ENCODE results near the gene MFSD1. TPM values are rescaled to one million over a fixed set of nuclear protein-coding genes. Genes with fewer than 3 reads are reported as not detected.

MFSD1 gene
- total RNA-seq, 1 experiment from 2014 or later: 82.7 TPM

DNA sequence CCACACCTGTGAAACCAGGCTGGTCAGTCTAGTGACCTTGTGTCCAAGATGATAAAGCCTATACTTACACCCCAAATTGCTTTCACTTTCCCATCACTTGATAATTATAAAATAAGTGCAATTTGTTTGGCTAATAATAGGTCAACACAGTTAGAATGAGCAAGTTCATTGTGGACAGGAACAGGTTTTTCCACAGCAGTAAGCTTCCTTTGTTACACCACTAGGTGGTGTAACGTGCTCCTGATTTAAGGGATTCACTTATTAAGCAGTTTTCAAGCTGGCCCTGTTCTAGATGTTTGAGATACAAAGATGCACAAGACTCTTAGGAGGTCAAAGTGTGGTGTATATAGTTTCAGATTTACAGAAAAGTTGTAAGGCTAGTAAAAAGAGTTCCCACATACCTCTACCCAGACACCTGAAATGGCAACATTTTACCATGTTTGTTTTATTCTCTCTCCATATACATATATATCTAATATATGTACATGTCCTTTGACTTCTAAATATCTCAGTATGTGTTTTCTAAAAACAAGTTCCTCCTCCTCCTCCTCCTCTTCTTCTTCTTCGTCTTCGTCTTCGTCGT, 6.8 kb upstream of the MFSD1 start:
- DNase-seq (ENCODE audit: low read depth): peak; percentile 26
- in situ Hi-C loops (cut with HindIII; ENCODE audit: low pct_unique_long_range_greater_than_20kb, low sequenced_read_pairs): no loop called here

DNA sequence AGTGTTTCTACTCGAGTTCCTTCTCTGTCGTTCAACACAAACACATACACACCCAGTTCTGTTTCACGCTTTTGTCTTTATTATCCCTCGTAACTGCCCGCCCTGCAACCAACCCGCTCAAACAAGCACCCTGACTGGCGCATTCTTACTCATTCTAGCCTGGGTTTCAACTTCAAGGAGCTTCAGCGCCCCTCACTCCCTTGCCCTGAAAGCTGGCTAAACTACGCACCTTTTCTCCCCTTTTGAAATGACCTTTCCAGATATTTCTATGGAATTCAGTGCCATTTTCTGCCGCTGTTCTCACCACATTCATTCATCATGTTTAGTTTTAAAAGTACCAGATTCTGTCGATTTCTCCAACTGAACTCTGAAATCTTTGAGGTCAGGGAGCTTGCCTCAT, 653 bp upstream of the MFSD1 start:
- in situ Hi-C loops (cut with HindIII; ENCODE audit: low pct_unique_long_range_greater_than_20kb, low sequenced_read_pairs): no loop called here
- peak; percentile 14 for DNase-seq (ENCODE audit: low read depth)

DNA sequence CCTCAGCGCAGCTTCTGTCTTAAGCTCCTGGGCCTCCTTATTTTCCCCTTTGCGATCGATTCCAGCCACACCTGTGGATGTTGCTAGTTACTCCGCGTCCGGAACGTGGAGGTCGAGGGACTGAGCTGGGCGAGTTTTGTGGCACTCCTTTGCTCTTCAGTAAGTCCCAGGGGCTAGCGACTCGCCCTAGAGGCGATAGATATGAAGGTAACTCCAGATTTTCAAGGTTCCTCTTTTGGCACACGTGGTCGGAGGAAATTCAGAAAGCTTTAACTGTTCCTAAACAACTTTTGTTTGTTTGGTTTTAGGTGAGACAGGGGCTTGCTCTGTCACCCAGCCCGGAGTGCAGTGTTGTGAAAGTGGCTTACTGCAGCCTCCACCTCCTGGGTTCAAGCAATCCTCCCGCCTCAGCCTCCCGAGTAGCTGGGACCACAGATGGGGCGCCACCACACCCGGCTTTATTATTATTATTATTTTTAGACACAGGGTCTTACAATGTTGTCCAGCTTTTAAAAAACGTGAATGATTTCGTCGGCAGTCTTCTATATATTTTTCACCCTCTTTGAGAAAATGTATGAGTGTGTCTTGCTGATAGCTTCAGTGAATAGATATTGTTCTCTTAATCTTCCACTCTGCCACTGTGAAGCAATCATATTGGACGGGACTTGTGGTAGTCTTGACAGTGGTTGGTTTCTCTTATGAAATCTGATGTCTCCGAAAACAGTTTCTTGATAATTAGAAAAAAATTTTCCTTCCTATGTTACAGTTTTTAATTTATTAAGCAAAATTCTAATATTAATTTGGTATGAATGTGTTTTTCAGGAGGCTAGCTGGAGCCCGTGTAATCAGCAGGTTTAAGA, 785 bp downstream of the MFSD1 start:
- DNase-seq (ENCODE audit: low read depth): no peak
- in situ Hi-C loops (cut with HindIII; ENCODE audit: low pct_unique_long_range_greater_than_20kb, low sequenced_read_pairs): no loop called here

DNA sequence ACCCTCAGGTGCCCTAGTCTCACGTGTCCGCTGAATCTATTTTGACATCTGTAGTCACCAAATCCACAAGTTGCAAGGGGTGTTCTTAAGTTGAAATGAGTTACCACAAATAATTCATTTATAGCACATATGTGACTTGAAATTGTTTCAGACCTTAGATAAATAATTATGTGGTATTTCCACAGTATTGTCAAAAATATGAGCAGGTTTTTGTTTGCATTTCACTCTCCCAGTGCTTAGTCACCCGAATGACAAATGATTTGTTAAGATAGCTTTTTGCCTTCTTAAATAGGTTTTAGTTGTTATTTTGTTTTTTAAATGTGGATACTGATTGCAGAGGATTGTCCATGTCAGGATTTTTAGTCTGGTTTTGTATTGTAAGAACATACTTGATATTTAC, 2.6 kb downstream of the MFSD1 start:
- no peak for DNase-seq (ENCODE audit: low read depth)
- in situ Hi-C loops (cut with HindIII; ENCODE audit: low pct_unique_long_range_greater_than_20kb, low sequenced_read_pairs): no loop called here

DNA sequence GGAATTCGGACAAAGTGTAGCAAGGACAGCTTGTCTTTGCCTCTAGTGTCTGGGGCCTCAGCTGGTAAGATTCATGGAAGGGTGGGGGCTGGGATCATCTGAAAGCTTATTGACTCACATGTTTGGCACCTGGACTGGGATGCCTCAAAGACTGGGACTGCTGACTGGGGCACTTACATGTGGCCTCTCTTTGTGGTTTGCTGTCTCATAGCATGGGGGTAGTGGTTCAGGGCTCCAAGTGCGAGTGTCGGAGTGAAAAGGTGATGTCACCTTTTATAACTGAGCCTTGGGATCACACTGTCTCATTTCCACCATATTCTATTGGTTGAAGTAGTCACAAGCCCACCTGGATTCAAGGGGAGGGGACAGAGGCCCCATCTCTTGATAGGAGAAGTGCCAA, 6.8 kb downstream of the MFSD1 start:
- peak; percentile 41 for DNase-seq (ENCODE audit: low read depth)
- in situ Hi-C loops (cut with HindIII; ENCODE audit: low pct_unique_long_range_greater_than_20kb, low sequenced_read_pairs): no loop called here

DNA sequence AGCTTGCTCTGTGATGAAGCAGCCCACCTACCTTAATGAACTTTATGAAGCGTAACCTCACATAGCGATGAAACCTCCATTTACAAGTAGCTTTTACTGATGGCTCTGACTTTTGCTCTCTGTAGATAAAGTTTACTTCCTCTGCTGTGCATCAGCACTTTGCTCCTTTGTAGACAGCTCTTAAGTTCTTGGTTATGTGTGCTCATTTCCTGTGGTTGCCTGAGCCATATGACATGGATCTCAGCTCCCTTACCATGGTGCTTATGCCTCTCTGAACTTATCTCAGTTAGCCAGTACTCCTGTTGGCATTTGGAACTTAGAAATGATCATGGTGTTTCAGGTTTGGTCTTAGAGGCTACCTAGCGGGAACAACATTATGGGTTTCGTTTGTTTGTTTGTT, 7.8 kb downstream of the MFSD1 start:
- no peak for DNase-seq (ENCODE audit: low read depth)
- in situ Hi-C loops (cut with HindIII; ENCODE audit: low pct_unique_long_range_greater_than_20kb, low sequenced_read_pairs): no loop called here

DNA sequence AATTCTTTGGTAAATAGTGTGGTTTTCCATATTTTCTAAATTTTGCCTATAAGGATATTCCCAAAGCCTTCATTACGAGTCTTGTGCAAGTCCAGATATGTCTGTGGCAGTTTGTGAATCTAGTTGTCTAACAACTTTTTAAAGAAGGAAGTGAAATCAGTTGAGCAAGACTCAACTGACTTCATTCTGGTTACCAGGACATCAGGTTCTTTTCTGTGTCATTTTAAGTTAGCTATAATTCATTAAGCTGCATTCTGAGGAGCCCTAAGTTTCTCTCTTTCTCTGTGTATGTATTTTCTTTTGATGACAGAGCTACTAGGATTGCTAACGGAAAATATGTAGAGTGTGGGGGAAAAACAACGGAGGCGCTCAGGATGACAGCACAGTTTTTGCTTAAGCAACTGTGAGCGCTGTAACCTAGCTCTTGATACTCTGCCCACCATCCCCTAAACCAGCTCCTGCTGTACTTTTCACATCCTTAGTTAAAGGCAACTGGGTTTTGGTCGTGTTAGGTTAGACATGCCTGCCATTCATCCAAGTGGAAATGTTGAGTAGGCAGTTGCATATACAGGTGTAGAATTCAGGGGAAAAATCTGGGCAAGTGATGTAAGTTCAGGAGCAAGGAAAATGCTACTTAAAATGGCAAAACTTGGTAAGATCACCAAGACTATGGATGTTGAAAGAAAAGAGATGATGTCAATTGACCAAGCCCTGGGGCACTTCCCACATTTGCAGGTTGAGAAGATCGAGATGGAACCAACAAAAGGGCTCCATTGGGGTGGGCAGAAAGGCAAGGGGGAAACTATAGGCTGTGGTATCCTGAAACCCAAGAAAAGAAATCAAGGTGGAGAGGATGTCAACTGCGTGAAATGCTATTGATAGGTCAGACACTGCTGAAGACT, 9.2 kb downstream of the MFSD1 start:
- in situ Hi-C loops (cut with HindIII; ENCODE audit: low pct_unique_long_range_greater_than_20kb, low sequenced_read_pairs): no loop called here
- DNase-seq (ENCODE audit: low read depth): no peak

DNA sequence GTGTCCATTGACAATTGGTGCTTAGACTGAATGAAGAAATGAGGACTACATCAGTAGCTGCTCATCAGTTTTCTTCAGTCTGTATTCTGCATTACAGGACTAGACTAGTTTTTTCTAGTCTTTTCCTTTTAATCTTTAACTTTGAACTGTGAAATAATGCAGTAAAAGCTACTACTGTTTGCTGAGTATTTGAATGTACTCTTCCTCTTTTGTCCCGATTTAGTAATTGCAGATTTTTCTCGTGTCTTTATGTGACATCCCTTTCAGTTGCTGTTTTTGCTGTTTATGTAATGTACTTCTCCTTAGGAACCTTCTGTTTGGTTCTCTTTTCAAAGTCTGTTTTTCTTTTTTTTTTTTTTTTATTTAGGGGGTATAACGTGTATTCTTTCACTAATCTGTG, 17.4 kb downstream of the MFSD1 start:
- in situ Hi-C loops (cut with HindIII; ENCODE audit: low pct_unique_long_range_greater_than_20kb, low sequenced_read_pairs): no loop called here
- DNase-seq (ENCODE audit: low read depth): no peak

DNA sequence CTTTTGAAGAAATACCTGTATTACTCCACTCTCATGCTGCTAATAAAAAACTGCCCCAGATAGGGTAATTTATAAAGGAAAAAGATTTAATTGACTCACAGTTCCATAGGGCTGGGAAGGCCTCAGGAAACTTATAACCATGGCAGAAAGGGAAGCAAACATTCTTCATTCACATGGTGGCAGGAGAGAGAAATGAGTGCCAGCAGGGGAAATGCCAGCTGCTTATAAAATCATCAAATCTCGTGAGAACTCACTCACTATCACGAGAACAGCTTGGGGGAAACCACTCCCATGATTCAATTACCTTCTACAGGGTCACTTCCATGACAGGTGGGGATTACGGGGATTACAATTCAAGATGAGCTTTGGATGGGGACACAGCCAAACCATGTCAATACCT, 18.7 kb downstream of the MFSD1 start:
- DNase-seq (ENCODE audit: low read depth): no peak
- in situ Hi-C loops (cut with HindIII; ENCODE audit: low pct_unique_long_range_greater_than_20kb, low sequenced_read_pairs): no loop called here

DNA sequence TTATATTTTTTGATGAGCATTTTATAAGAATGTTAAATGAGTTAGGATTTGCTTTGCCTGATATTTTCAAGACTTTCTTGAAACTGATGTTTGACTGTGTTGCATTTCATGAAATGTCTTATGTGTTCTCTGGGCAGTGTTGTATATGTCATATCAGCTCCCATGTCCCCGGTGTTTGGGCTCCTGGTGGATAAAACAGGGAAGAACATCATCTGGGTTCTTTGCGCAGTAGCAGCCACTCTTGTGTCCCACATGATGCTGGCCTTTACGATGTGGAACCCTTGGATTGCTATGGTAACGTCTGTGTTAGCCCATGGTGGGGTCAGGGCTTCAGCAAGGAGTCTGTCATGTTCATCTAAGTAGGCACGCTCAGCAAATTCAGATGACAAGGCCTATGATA, 20.0 kb downstream of the MFSD1 start:
- no peak for DNase-seq (ENCODE audit: low read depth)
- in situ Hi-C loops (cut with HindIII; ENCODE audit: low pct_unique_long_range_greater_than_20kb, low sequenced_read_pairs): no loop called here

DNA sequence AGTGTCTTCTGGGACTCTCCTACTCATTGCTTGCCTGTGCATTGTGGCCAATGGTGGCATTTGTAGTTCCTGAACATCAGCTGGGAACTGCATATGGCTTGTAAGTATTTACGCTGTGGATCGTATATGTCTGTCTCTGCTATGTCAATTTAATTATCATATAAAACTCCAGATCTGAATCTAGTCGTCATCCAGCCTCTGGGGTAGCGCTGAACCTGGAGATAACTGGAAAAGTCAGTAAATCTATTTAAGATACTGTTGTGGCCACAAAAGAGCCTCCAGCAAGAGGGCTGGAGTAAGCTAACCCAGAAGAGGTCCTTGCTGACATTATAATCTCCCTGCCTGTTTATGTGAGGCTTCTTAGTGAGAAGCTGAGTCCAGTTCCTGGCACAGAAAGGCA, 21.6 kb downstream of the MFSD1 start:
- in situ Hi-C loops (cut with HindIII; ENCODE audit: low pct_unique_long_range_greater_than_20kb, low sequenced_read_pairs): no loop called here
- DNase-seq (ENCODE audit: low read depth): no peak

DNA sequence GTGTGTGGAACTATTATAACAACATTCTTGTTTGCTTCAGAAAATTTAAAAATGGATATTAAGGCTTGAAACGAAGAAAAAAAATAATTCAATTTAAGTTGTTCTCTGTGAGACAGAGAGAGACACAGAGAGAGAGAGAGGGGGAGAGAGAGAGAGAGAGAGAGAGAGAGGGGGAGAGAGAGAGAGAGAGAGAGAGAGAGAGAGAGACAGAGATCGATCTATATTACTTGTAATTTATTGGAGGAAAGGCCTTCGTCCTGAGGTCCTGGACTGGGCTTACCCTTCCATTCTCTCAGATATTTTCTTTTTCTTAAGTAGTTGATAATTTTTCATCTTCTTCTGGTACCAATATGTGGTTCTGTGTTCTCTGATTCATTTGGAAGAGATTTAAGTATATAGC, 25.9 kb downstream of the MFSD1 start:
- no peak for DNase-seq (ENCODE audit: low read depth)
- in situ Hi-C loops (cut with HindIII; ENCODE audit: low pct_unique_long_range_greater_than_20kb, low sequenced_read_pairs): no loop called here

DNA sequence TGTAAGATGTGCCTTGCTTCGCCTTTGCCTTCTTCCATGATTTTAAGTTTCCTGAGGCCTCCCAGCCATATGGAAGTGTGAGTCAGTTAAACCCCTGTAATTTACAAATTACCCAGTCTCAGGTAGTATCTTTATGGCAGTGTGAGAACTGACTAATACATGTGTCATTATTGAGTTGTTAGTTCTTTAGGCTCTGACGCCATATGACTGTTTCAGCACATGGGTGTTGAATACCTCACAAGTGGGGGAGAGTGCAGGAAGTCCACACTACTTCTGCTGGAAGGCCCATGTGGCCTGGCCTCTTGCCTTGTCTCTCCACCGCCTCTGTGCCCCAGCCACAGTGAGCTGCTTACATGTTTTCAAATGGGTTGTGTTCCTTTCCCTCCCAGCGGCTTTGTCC, 28.5 kb downstream of the MFSD1 start:
- in situ Hi-C loops (cut with HindIII; ENCODE audit: low pct_unique_long_range_greater_than_20kb, low sequenced_read_pairs): no loop called here
- DNase-seq (ENCODE audit: low read depth): no peak

DNA sequence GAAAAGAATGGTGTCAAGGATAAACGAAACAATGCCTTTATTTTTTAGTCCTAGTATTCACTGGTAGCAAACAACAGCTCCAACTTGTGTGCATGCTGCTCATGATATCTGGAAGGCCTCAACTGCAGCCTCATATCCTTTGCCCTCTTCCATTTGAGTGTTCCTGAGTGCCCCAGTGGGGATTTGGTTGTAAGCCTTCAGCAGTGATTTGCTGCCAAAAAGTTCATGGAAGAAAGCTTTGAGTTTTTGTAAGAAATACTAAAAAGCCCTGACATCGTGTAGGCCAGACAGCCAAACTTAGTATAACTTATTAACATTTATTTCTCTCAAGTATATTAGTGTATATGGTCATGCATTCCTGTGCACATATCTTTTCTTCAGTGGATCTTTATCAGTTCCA, 30.0 kb downstream of the MFSD1 start:
- in situ Hi-C loops (cut with HindIII; ENCODE audit: low pct_unique_long_range_greater_than_20kb, low sequenced_read_pairs): no loop called here

DNA sequence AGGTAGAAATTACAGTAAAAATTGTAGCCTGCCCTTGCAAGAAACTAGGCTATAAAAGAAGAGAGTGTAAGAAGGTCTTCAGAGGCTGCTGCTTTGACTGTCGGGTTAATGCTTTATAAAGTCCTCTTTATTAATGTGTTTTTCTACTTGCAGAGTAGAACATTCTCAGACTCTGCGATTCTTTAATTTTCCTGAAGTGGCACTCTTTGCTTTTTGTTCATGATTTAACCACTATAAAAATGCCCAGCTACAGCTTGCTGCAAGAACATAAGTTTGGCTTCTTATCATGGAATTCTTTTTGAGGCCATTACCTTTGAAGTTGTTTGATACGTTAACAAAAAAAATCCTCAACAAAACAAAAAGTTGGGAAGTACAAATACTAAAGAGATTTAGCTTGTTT, 33.8 kb downstream of the MFSD1 start:
- in situ Hi-C loops (cut with HindIII; ENCODE audit: low pct_unique_long_range_greater_than_20kb, low sequenced_read_pairs): no loop called here
- no peak for DNase-seq (ENCODE audit: low read depth)

More for the DNA sequence above, 30.0 kb downstream of the MFSD1 start:
- DNase-seq (ENCODE audit: low read depth): no peak

DNA sequence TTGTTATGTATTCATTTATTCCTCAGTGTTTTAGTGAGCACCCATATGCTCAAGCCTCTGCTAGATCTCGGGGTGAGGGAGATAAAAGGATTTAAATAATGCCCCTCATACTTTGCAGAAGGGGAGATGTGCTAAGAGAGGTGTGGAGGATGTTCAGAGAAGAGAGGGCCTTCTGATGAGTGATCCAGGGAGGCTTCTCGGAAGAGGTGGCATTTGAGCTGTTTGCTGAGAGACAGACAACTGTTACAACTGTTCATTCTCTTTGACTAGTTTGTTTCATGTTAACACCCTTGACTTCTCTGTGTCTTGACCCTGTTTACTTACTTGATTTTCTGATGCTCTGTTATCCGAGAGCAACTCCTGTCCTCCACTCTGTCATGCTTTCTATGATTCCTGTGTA, 34.5 kb downstream of the MFSD1 start:
- in situ Hi-C loops (cut with HindIII; ENCODE audit: low pct_unique_long_range_greater_than_20kb, low sequenced_read_pairs): no loop called here
- DNase-seq (ENCODE audit: low read depth): no peak

DNA sequence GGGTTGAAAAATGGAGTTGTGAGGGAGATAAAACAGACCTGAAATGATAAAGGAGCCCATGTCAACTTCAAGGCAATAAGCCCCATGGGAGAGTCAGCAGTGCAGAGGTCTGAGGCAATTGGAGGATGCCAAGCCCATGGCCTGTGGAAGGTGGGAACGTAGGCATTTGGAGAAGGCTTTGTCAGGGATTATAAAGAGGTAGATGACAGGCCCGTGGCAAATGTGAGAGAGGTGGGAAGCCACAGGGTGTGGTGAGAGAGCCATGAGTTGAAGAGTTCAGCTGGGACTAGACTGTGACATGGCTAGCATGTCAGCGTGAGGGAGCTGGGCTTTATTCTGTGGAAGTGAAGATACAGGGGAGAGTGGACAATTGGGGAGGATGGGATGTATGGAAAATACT, 35.4 kb downstream of the MFSD1 start:
- no peak for DNase-seq (ENCODE audit: low read depth)
- in situ Hi-C loops (cut with HindIII; ENCODE audit: low pct_unique_long_range_greater_than_20kb, low sequenced_read_pairs): no loop called here

DNA sequence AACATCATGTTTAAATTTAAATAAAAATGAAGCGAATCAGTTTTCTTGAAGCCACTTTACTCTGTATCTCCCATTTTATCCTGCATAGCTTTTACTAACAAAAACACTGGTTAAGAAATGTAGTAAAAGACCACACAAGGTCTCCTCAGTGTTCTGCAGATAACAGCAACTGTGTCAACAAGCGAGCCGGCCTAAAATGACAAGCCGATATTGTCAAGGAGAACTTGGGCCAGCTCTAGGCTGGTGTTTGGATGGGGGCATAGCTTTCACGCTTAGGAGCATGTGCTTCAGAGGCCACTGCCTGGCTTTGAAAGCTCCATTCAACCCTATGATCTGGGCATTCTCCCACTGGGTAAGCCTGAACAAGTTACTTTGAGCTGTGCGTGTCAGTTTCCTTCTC, 38.1 kb downstream of the MFSD1 start:
- no peak for DNase-seq (ENCODE audit: low read depth)
- in situ Hi-C loops (cut with HindIII; ENCODE audit: low pct_unique_long_range_greater_than_20kb, low sequenced_read_pairs): no loop called here

DNA sequence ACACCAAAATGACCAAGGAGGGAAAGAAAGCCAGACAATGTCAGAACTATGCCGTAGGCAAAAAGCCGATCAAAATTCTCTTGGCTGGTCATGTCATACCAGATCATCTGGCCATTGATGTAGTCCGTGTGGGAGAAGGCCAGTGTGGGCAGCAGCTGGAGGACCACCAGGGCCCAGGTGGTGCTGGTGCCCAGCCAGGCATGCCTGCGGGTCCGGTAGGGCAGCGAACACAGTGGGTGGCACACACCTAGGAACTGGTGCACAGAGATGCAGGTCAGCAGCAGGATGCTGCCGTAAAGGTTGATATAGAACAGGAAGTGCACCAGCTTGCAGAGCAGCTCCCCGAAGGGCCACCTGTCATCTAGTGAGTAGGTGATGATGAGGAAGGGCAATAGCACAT, 39.5 kb downstream of the MFSD1 start:
- in situ Hi-C loops (cut with HindIII; ENCODE audit: low pct_unique_long_range_greater_than_20kb, low sequenced_read_pairs): no loop called here
- no peak for DNase-seq (ENCODE audit: low read depth)

All from Caki2 (cell line).